ENCODE data around the gene FCRL3.

The FCRL3 gene

GRCh38 chr1:157702308-157702825 is 1.8 kb upstream of the FCRL3 start:
- TF ChIP-seq, protein P1, sequence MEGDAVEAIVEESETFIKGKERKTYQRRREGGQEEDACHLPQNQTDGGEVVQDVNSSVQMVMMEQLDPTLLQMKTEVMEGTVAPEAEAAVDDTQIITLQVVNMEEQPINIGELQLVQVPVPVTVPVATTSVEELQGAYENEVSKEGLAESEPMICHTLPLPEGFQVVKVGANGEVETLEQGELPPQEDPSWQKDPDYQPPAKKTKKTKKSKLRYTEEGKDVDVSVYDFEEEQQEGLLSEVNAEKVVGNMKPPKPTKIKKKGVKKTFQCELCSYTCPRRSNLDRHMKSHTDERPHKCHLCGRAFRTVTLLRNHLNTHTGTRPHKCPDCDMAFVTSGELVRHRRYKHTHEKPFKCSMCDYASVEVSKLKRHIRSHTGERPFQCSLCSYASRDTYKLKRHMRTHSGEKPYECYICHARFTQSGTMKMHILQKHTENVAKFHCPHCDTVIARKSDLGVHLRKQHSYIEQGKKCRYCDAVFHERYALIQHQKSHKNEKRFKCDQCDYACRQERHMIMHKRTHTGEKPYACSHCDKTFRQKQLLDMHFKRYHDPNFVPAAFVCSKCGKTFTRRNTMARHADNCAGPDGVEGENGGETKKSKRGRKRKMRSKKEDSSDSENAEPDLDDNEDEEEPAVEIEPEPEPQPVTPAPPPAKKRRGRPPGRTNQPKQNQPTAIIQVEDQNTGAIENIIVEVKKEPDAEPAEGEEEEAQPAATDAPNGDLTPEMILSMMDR (conservative IDR thresholded peaks at IDR 0.05; ENCODE audit: low read depth, low read length): no peak
- no peak for DNase-seq (ENCODE audit: low read depth)
- no peak overlapping the region for H3K4me3 ChIP-seq (ENCODE audit: low read depth, low read length)

GRCh38 chr1:157700305-157700704 is 264 bp downstream of the FCRL3 start:
- TF ChIP-seq, protein P1 (conservative IDR thresholded peaks at IDR 0.05; ENCODE audit: low read depth, low read length): no peak
- H3K4me3 ChIP-seq (ENCODE audit: low read depth, low read length): no peak overlapping the region

DNA sequence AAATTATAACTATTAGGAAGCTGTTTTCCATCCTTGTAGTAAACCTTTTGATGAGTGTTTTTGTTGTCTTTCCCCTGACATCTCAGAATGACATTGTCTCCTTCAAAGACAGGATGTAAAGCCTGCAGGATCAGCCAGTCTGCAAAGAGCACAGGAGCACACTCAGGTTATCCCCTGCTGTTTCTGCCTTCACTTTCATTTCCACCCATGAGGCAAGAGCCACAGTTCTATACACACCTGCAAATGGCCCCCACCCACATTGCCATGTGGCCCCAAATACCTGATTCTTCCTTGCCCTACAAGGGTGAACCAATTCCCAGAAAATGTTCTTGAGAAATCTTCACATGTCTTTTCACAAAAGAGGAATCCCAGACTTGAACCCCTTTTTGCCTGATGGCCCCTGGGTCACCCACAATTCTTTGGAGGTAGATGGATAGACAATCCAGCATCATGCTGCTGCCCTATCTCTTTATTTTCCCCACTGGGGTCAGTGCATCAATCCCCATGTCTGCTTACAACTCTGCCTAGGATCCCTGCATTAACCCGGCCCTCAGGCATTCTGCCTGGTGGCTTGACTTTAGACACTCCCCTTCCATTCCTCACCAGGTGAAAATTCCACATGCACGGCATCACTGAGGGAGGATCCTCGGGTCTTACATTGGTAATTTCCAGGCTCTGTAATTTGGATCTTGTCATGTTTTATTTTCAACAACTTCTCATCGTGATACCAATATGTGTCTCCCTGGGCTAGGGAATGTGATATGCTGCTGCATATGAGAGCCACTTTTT is 2.6 kb downstream of the FCRL3 start:
- DNase-seq (ENCODE audit: low read depth): no peak
- H3K4me3 ChIP-seq (ENCODE audit: low read depth, low read length): no peak overlapping the region
- TF ChIP-seq, protein P1 (conservative IDR thresholded peaks at IDR 0.05; ENCODE audit: low read depth, low read length): no peak

More at GRCh38 chr1:157700305-157700704, 264 bp downstream of the FCRL3 start:
- no peak for DNase-seq (ENCODE audit: low read depth)

DNA sequence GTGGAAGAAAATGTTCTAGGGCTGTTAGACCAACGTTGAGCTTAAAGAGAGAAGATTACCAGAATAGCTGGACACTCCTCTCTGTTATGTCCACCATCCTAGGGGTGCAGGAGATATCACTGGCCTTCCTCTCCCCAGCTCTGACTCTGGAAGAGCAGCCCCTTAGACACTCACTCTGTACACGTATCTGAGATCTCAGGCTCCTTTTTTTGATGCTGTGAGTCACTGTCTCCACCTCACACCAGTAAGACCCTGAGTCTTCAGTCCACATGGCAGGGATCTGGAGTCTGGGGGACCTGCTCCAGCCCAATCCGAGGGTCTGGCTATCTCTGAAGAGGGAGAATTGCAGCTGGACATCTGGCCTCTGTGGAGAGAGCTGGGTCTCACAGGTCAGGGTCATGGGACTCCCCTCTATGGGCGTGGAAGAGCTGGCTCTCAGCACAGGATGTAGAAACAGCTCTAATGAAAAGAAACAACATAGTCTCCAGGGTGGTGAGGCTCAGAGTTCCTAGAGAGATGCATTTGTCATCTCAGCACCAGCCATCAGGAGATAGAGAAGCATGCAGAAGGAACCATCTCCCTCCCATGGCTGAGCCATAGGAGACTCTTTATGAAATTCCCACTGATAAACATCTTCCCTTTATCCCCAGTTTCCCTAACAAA is 3.5 kb downstream of the FCRL3 start:
- TF ChIP-seq, protein P1 (conservative IDR thresholded peaks at IDR 0.05; ENCODE audit: low read depth, low read length): no peak
- DNase-seq (ENCODE audit: low read depth): no peak
- H3K4me3 ChIP-seq (ENCODE audit: low read depth, low read length): no peak overlapping the region

GRCh38 chr1:157695417-157695816 is 5.2 kb downstream of the FCRL3 start:
- no peak overlapping the region for H3K4me3 ChIP-seq (ENCODE audit: low read depth, low read length)
- TF ChIP-seq, protein P1 (conservative IDR thresholded peaks at IDR 0.05; ENCODE audit: low read depth, low read length): no peak
- DNase-seq (ENCODE audit: low read depth): no peak

- DNase-seq (ENCODE audit: low read depth): peak; percentile 44
Measured at GRCh38 chr1:157691285-157691920, 9.2 kb downstream of the FCRL3 start.

More at GRCh38 chr1:157691285-157691920, 9.2 kb downstream of the FCRL3 start:
- no peak overlapping the region for H3K4me3 ChIP-seq (ENCODE audit: low read depth, low read length)
- TF ChIP-seq, protein P1 (conservative IDR thresholded peaks at IDR 0.05; ENCODE audit: low read depth, low read length): peak; percentile 66

Measured in choroid plexus epithelial cell (primary cell).